Suprapubic skin (tissue), 4 donors: ENCODE measurements around the gene VASH2. TPM values are rescaled to one million over a fixed set of nuclear protein-coding genes. Genes with fewer than 3 reads are reported as not detected.

Experiments used
- DNase-seq, 2 donors: peaks; one replicate each; pipeline ENCODE4 v3.0.0-alpha.2; 2019; ENCODE audit warnings: low spot score in 2 of 2
- H3K27ac ChIP-seq: fragments of 200-600 bp; sonication (generic); one replicate; pipeline ENCODE4 v1.5.1; 2019
- H3K27me3 ChIP-seq: fragments of 200-600 bp; sonication (generic); one replicate; pipeline ENCODE4 v1.5.1; 2019
- H3K36me3 ChIP-seq: fragments of 200-600 bp; sonication (generic); one replicate; pipeline ENCODE4 v1.5.1; 2019
- H3K4me1 ChIP-seq: fragments of 200-600 bp; sonication (generic); one replicate; pipeline ENCODE4 v1.5.1; 2019
- H3K4me3 ChIP-seq: fragments of 200-600 bp; sonication (generic); one replicate; pipeline ENCODE4 v1.5.1; 2019; ENCODE audit warnings: mild to moderate bottlenecking
- H3K9me3 ChIP-seq: fragments of 200-600 bp; sonication (generic); one replicate; pipeline ENCODE4 v1.5.1; 2019
- EP300 ChIP-seq: sonication (generic); formaldehyde crosslinking; IDR thresholded peaks from one replicate; pipeline ENCODE4 v1.6.1; 2017; ENCODE audit warnings: antibody characterized with exemption
- POLR2A ChIP-seq, 2 donors: fragments of 450-650 bp; IDR thresholded peaks; one replicate each; pipeline ENCODE4 v1.6.1; 2017; ENCODE audit warnings: antibody characterized with exemption in 2 of 2, mild to moderate bottlenecking in 2 of 2, moderate library complexity in 2 of 2
- POLR2AphosphoS5 ChIP-seq, 3 donors: sonication (generic); formaldehyde crosslinking; IDR thresholded peaks; one replicate each; pipeline ENCODE4 v1.6.1; 2017; ENCODE audit warnings: antibody characterized with exemption in 3 of 3
- WGBS: methylation state at CpG from one replicate; pipeline ENCODE4 v1.1.5; 2018; 5-methylcytosine and 5-hydroxymethylcytosine counted together
- total RNA-seq, 4 donors: library from RNA; depleted of rRNA; stranded (reverse); fragments of >200 nt; gene quantifications; one replicate each; pipeline ENCODE4 v1.1.0, GENCODE V29; 2016
- TF ChIP-seq, protein P1 (sequence below), 2 donors: fragments of 200-600 bp in 1 of 2; fragments of 450-650 bp in 1 of 2; sonication (generic) in 1 of 2; IDR thresholded peaks; one replicate each; pipeline ENCODE4 v1.5.1; 2016 to 2019; ENCODE audit warnings: antibody characterized with exemption in 2 of 2, mild to moderate bottlenecking in 1 of 2, moderate library complexity in 1 of 2

The VASH2 gene
- total RNA-seq, 4 donors from 2014 or later = 0.32 to 0.36 TPM; not detected in 2

GRCh38 chr1:212945463-212946160, 4.7 kb upstream of the VASH2 start:
- Histone ChIP-seq H3K27ac (no peak overlapping the region), H3K4me1 (peaks cover 6% of the 10 kb centered on the region), H3K36me3 (no peaks in the 10 kb centered on the region), H3K9me3 (no peaks in the 10 kb centered on the region), H3K27me3 (no peaks in the 10 kb centered on the region), H3K4me3 (no peak overlapping the region)
- 90% methylated on average over 4 of the region's 4 CpGs for WGBS
- TF ChIP-seq POLR2AphosphoS5 (IDR thresholded peaks at IDR 0.05) = no peak
- no peak for TF ChIP-seq EP300
- peak in 1 of 2 donors; percentile 3 for DNase-seq

- H3K27me3 ChIP-seq = no peaks in the 10 kb centered on the region
- TF ChIP-seq, protein P1, sequence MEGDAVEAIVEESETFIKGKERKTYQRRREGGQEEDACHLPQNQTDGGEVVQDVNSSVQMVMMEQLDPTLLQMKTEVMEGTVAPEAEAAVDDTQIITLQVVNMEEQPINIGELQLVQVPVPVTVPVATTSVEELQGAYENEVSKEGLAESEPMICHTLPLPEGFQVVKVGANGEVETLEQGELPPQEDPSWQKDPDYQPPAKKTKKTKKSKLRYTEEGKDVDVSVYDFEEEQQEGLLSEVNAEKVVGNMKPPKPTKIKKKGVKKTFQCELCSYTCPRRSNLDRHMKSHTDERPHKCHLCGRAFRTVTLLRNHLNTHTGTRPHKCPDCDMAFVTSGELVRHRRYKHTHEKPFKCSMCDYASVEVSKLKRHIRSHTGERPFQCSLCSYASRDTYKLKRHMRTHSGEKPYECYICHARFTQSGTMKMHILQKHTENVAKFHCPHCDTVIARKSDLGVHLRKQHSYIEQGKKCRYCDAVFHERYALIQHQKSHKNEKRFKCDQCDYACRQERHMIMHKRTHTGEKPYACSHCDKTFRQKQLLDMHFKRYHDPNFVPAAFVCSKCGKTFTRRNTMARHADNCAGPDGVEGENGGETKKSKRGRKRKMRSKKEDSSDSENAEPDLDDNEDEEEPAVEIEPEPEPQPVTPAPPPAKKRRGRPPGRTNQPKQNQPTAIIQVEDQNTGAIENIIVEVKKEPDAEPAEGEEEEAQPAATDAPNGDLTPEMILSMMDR (IDR thresholded peaks at IDR 0.05) = no peak
- TF ChIP-seq POLR2AphosphoS5 (IDR thresholded peaks at IDR 0.05) (no peak), POLR2A (IDR thresholded peaks at IDR 0.05) (no peak), EP300 (no peak)
- peaks cover 19% of the 10 kb centered on the region for H3K4me1 ChIP-seq
- no peaks in the 10 kb centered on the region for H3K9me3 ChIP-seq
- H3K4me3 ChIP-seq = no peak overlapping the region
- H3K27ac ChIP-seq = no peak overlapping the region
- no peaks in the 10 kb centered on the region for H3K36me3 ChIP-seq
- DNase-seq = no peak
Measured at GRCh38 chr1:212946872-212947271, 3.5 kb upstream of the VASH2 start.

DNA sequence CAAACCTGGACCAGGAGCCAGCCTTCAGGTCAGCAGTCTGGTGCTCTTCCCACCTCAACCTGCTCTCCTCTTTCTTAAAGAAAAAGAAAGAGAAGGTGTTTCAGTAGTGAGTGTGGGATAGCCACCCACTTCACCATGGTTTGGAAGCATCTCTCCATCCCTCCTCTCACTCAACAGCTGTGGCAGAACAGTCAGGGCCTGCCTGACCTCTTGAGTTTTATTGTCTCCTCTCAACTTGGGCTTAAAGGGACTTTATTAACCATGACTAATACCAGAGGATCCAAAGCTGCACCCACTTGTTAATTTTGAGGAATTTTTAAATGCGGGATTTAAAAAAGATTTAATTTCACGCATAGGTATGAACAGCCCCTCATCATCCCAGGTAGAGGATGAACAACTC, 570 bp upstream of the VASH2 start:
- Histone ChIP-seq H3K27ac (no peak overlapping the region), H3K36me3 (no peaks in the 10 kb centered on the region), H3K27me3 (no peaks in the 10 kb centered on the region), H3K9me3 (no peaks in the 10 kb centered on the region), H3K4me3 (peak overlapping the region; percentile 53), H3K4me1 (peaks cover 27% of the 10 kb centered on the region)
- no peak for DNase-seq
- 50% methylated on average over 2 of the region's 2 CpGs for WGBS
- TF ChIP-seq EP300 = no peak
- TF ChIP-seq POLR2A (IDR thresholded peaks at IDR 0.05) = no peak
- no peak for TF ChIP-seq POLR2AphosphoS5 (IDR thresholded peaks at IDR 0.05)
- TF ChIP-seq, protein P1 (IDR thresholded peaks at IDR 0.05) = no peak

- WGBS = 8% methylated on average over 24 of the region's 72 CpGs
- Histone ChIP-seq H3K4me1 (peaks cover 27% of the 10 kb centered on the region), H3K9me3 (no peaks in the 10 kb centered on the region), H3K36me3 (no peaks in the 10 kb centered on the region), H3K27me3 (no peaks in the 10 kb centered on the region), H3K27ac (no peak overlapping the region), H3K4me3 (peak overlapping the region; percentile 53)
- no peak for DNase-seq
- TF ChIP-seq, protein P1 (IDR thresholded peaks at IDR 0.05) = no peak
- TF ChIP-seq POLR2AphosphoS5 (IDR thresholded peaks at IDR 0.05) = no peak
- no peak for TF ChIP-seq POLR2A (IDR thresholded peaks at IDR 0.05)
- TF ChIP-seq EP300 = no peak
Measured at GRCh38 chr1:212951126-212951946, 995 bp downstream of the VASH2 start.

GRCh38 chr1:212951947-212952640, 1.8 kb downstream of the VASH2 start:
- H3K36me3 ChIP-seq = no peaks in the 10 kb centered on the region
- no peak for DNase-seq
- H3K4me1 ChIP-seq = peaks cover 27% of the 10 kb centered on the region
- peak overlapping the region; percentile 53 for H3K4me3 ChIP-seq
- H3K9me3 ChIP-seq = no peaks in the 10 kb centered on the region
- WGBS = 32% methylated on average over 4 of the region's 4 CpGs
- TF ChIP-seq POLR2AphosphoS5 (IDR thresholded peaks at IDR 0.05) = no peak
- TF ChIP-seq EP300 = no peak
- no peak for TF ChIP-seq POLR2A (IDR thresholded peaks at IDR 0.05)
- TF ChIP-seq, protein P1 (IDR thresholded peaks at IDR 0.05) = no peak
- no peak overlapping the region for H3K27ac ChIP-seq
- H3K27me3 ChIP-seq = no peaks in the 10 kb centered on the region
